ENCODE results near the gene ECSCR.

GRCh38 chr5:139457653-139458306 is 4.8 kb downstream of the ECSCR start:
- TF ChIP-seq ZEB2 (tag by site-specific recombination; IDR thresholded peaks at IDR 0.05) = no peak
- no peak for TF ChIP-seq CTCF (tag by site-specific recombination; IDR thresholded peaks at IDR 0.05)
- no peak for TF ChIP-seq ZNF626 (tag by site-specific recombination; IDR thresholded peaks at IDR 0.05)
- no peak for TF ChIP-seq ZNF155 (tag by site-specific recombination; IDR thresholded peaks at IDR 0.05)
- no peak for TF ChIP-seq ZNF555 (tag by site-specific recombination; conservative IDR thresholded peaks at IDR 0.05)
